Panc1 (cell line): Measurements from ENCODE around the gene MSRB3. TPM values are rescaled to one million over a fixed set of nuclear protein-coding genes. Genes with fewer than 3 reads are reported as not detected.

Experiments used
- ATAC-seq: fragments of 200-7000 bp; cut with Tn5 transposase; 2 replicates; pipeline ENCODE4 v1.9.1; 2020; ENCODE audit warnings: mild to moderate bottlenecking, moderate library complexity
- BruUV-seq: library from RNA; stranded (reverse); fragments of 400-500 nt; replicated peaks from 2 replicates; lab custom pipeline; 2021; lab: Mats Ljungman, UMichigan
- CTCF ChIA-PET: fragments of 300-600 bp; sonication (Branson Sonifier 250); formaldehyde crosslinking; loops from one replicate; lab custom pipeline; 2022; ENCODE audit warnings: antibody characterized with exemption; lab: Charles Lee
- POLR2A ChIA-PET: fragments of 300-600 bp; sonication (Branson Sonifier 250); formaldehyde crosslinking; loops from one replicate; lab custom pipeline; 2022; ENCODE audit warnings: antibody characterized with exemption; lab: Charles Lee
- DNase-seq: peaks from one replicate; pipeline ENCODE4 v3.0.0-alpha.2; 2010; ENCODE audit warnings: low read depth, low spot score
- H3K27ac ChIP-seq: 2 replicates; pipeline ENCODE4 v1.5.1; 2011; ENCODE audit warnings: mild to moderate bottlenecking, low read length, inconsistent platforms
- H3K27me3 ChIP-seq: fragments of 200-500 bp; sonication (Bioruptor generic); 2 replicates; pipeline ENCODE4 v1.6.0; 2014; ENCODE audit warnings: low read length, inconsistent platforms; ENCODE audit not compliant: control insufficient read depth, insufficient read depth
- H3K36me3 ChIP-seq: fragments of 200-500 bp; sonication (Bioruptor generic); 2 replicates; pipeline ENCODE4 v1.5.1; 2014; ENCODE audit warnings: inconsistent platforms, mild to moderate bottlenecking, low read length, moderate library complexity; ENCODE audit not compliant: control insufficient read depth, insufficient read depth
- H3K4me1 ChIP-seq: 2 replicates; pipeline ENCODE4 v1.5.1; 2011; ENCODE audit warnings: inconsistent platforms, mild to moderate bottlenecking, low read length, moderate library complexity; ENCODE audit not compliant: control insufficient read depth, insufficient read depth
- H3K4me3 ChIP-seq, 2 experiments: 2 replicates each; pipeline ENCODE4 v1.5.1; 2011 to 2012; ENCODE audit warnings: low read depth in 2 of 2, low read length in 2 of 2, mild to moderate bottlenecking in 2 of 2, inconsistent platforms in 1 of 2, moderate library complexity in 1 of 2
- H3K9me3 ChIP-seq: fragments of 200-500 bp; sonication (Bioruptor generic); 2 replicates; pipeline ENCODE4 v1.5.1; 2014; ENCODE audit warnings: low read depth, mild to moderate bottlenecking, inconsistent platforms, low read length, moderate library complexity; ENCODE audit not compliant: control insufficient read depth, insufficient read depth
- POLR2AphosphoS5 ChIP-seq: IDR thresholded peaks from 2 replicates; pipeline ENCODE4 v1.6.1; 2012; ENCODE audit warnings: mild to moderate bottlenecking, low read depth, low read length, moderate library complexity
- SIN3A ChIP-seq: IDR thresholded peaks from 2 replicates; pipeline ENCODE4 v1.6.1; 2012; ENCODE audit warnings: low read depth, mild to moderate bottlenecking, low read length, moderate library complexity, borderline replicate concordance; ENCODE audit not compliant: insufficient read depth
- TCF7L2 ChIP-seq: IDR thresholded peaks from 2 replicates; pipeline ENCODE4 v1.6.1; 2011; ENCODE audit warnings: mild to moderate bottlenecking, low read depth, low read length, inconsistent platforms
- in situ Hi-C: cut with HindIII; loops from 2 replicates; pipeline ENCODE4 v1.10.0; 2016; ENCODE audit warnings: low sequenced_read_pairs, low pct_unique_long_range_greater_than_20kb
- intact Hi-C: fragments of 100-400 bp; cut with micrococcal nuclease; formaldehyde crosslinking; loops from one replicate; pipeline ENCODE4 v1.10.0; 2022; ENCODE audit not compliant: unreplicated experiment
- total RNA-seq: library from RNA; stranded (reverse); gene quantifications from one replicate; pipeline ENCODE4 v1.2.1, GENCODE V29; 2021; ENCODE audit not compliant: unreplicated experiment
- TF ChIP-seq, protein P1 (sequence below), 2 experiments: IDR thresholded peaks; 2 replicates each; pipeline ENCODE4 v1.6.1; 2011 to 2012; ENCODE audit warnings: low read depth in 2 of 2, control low read depth in 1 of 2, low read length in 1 of 2, mild to moderate bottlenecking in 1 of 2, moderate library complexity in 1 of 2; ENCODE audit not compliant: insufficient read depth in 1 of 2
- TF ChIP-seq, protein P2 (sequence below): fragments of 450-650 bp; IDR thresholded peaks from 2 replicates; pipeline ENCODE4 v1.5.1; 2017; ENCODE audit warnings: mild to moderate bottlenecking

MSRB3 gene
- total RNA-seq, 1 experiment from 2014 or later: 89.7 TPM

DNA sequence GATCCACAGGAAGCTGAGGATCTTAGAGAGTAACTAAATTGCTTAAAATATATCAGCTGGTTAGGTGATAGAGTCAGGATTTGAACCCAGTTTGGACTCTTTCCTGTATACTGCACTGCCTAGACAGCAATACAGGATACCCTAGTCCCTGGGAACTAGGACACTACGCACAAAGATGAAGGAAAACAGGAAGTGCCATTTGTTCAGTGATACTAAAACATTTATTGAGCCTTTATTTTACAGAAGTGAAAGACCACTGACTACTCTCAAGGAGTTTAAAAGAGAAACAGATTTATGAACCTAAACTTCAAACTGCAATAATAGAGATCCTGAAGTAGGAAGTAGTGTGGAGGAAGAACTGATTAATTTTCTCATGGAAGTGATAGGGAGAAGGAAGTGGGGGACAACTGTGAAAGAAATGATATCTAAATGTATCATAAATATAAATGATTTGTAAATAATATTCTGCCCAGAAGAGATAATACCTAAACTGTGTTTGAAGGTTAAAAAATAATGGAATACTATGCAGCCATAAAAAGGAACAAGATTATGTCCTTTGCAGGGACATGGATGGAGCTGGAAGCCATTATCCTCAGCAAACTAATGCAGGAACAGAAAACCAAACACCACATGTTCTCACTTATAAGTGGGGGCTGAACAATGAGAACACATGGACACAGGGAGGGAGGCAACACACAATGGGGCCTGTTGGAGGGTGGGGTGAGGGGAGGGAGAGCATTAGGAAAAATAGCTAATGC, 18.2 kb downstream of the MSRB3 start:
- Histone ChIP-seq H3K4me1 (no peaks in the 10 kb centered on the region), H3K9me3 (no peaks in the 10 kb centered on the region), H3K27ac (no peak overlapping the region), H3K36me3 (no peaks in the 10 kb centered on the region), H3K27me3 (no peaks in the 10 kb centered on the region), H3K4me3 (no peak overlapping the region)
- no peak for DNase-seq
- no peak for ATAC-seq
- ChIA-PET POLR2A (no interaction called here), CTCF (no interaction called here)
- TF ChIP-seq POLR2AphosphoS5 (no peak), SIN3A (no peak), TCF7L2 (no peak)
- TF ChIP-seq, protein P1, sequence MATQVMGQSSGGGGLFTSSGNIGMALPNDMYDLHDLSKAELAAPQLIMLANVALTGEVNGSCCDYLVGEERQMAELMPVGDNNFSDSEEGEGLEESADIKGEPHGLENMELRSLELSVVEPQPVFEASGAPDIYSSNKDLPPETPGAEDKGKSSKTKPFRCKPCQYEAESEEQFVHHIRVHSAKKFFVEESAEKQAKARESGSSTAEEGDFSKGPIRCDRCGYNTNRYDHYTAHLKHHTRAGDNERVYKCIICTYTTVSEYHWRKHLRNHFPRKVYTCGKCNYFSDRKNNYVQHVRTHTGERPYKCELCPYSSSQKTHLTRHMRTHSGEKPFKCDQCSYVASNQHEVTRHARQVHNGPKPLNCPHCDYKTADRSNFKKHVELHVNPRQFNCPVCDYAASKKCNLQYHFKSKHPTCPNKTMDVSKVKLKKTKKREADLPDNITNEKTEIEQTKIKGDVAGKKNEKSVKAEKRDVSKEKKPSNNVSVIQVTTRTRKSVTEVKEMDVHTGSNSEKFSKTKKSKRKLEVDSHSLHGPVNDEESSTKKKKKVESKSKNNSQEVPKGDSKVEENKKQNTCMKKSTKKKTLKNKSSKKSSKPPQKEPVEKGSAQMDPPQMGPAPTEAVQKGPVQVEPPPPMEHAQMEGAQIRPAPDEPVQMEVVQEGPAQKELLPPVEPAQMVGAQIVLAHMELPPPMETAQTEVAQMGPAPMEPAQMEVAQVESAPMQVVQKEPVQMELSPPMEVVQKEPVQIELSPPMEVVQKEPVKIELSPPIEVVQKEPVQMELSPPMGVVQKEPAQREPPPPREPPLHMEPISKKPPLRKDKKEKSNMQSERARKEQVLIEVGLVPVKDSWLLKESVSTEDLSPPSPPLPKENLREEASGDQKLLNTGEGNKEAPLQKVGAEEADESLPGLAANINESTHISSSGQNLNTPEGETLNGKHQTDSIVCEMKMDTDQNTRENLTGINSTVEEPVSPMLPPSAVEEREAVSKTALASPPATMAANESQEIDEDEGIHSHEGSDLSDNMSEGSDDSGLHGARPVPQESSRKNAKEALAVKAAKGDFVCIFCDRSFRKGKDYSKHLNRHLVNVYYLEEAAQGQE (IDR thresholded peaks at IDR 0.05; ENCODE audit: insufficient read depth in 1 of 2, low read depth in 2 of 2, low read length in 1 of 2): no peak
- TF ChIP-seq, protein P2, sequence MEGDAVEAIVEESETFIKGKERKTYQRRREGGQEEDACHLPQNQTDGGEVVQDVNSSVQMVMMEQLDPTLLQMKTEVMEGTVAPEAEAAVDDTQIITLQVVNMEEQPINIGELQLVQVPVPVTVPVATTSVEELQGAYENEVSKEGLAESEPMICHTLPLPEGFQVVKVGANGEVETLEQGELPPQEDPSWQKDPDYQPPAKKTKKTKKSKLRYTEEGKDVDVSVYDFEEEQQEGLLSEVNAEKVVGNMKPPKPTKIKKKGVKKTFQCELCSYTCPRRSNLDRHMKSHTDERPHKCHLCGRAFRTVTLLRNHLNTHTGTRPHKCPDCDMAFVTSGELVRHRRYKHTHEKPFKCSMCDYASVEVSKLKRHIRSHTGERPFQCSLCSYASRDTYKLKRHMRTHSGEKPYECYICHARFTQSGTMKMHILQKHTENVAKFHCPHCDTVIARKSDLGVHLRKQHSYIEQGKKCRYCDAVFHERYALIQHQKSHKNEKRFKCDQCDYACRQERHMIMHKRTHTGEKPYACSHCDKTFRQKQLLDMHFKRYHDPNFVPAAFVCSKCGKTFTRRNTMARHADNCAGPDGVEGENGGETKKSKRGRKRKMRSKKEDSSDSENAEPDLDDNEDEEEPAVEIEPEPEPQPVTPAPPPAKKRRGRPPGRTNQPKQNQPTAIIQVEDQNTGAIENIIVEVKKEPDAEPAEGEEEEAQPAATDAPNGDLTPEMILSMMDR: no peak
- intact Hi-C loops: no loop called here
- BruUV-seq: no TSS peak
- in situ Hi-C loops: no loop called here

DNA sequence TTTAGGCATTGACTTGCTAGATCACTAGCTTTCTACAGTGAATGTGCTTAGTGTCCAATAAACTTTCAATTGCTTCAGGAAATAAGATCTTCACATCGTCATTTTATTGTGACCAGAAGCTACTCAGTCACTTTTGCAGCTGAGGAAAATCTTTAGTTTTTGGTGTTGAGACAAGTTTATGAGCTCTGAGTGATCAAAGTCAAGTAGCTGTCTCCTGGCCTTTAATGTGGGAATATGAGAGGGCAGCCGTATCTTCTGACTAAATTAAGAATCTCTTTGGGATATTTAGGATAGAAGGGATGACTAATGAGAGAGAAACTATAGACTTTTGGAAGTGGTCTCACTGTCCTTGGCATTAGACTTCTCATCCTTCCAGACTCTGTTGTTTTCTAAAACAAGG, 21.6 kb downstream of the MSRB3 start:
- in situ Hi-C loops: no loop called here
- no peak for TF ChIP-seq TCF7L2
- TF ChIP-seq, protein P1 (IDR thresholded peaks at IDR 0.05; ENCODE audit: insufficient read depth in 1 of 2, low read depth in 2 of 2, low read length in 1 of 2): no peak
- TF ChIP-seq, protein P2: no peak
- no peak for TF ChIP-seq POLR2AphosphoS5
- no peak for TF ChIP-seq SIN3A
- no TSS peak for BruUV-seq
- no peak overlapping the region for H3K4me3 ChIP-seq
- CTCF ChIA-PET: interaction anchor here (1.4 kb wide), 1 partner anchor 498 kb away, joined by 3 read pairs; no protein-coding TSS in a partner anchor
- ATAC-seq: no peak
- H3K27ac ChIP-seq: no peak overlapping the region
- POLR2A ChIA-PET: no interaction called here
- no peak for DNase-seq
- no peaks in the 10 kb centered on the region for H3K27me3 ChIP-seq
- no peaks in the 10 kb centered on the region for H3K4me1 ChIP-seq
- H3K36me3 ChIP-seq: no peaks in the 10 kb centered on the region
- intact Hi-C loops: loop anchor here (10.0 kb wide), 1 partner anchor 785 kb away; no protein-coding TSS in a partner anchor
- no peaks in the 10 kb centered on the region for H3K9me3 ChIP-seq
